Measurements from ENCODE around the gene NMNAT2.

- TF ChIP-seq CTCF (IDR thresholded peaks at IDR 0.05) (no peak), POLR2A (IDR thresholded peaks at IDR 0.05) (no peak)
Observed at GRCh38 chr1:183391863-183392262, 26.3 kb downstream of the NMNAT2 start.
